Suprapubic skin (tissue), 4 donors: ENCODE measurements around the gene EPN2. TPM values are rescaled to one million over a fixed set of nuclear protein-coding genes. Genes with fewer than 3 reads are reported as not detected.
A peak's percentile ranks its signal among the peaks of the same experiment; 100 is the strongest.

ENCODE experiments used
- DNase-seq, 2 donors: peaks; one replicate each; pipeline ENCODE4 v3.0.0-alpha.2; 2019; ENCODE audit warnings: low spot score in 2 of 2
- H3K27ac ChIP-seq: fragments of 200-600 bp; sonication (generic); one replicate; pipeline ENCODE4 v1.5.1; 2019
- H3K27me3 ChIP-seq: fragments of 200-600 bp; sonication (generic); one replicate; pipeline ENCODE4 v1.5.1; 2019
- H3K36me3 ChIP-seq: fragments of 200-600 bp; sonication (generic); one replicate; pipeline ENCODE4 v1.5.1; 2019
- H3K4me1 ChIP-seq: fragments of 200-600 bp; sonication (generic); one replicate; pipeline ENCODE4 v1.5.1; 2019
- H3K4me3 ChIP-seq: fragments of 200-600 bp; sonication (generic); one replicate; pipeline ENCODE4 v1.5.1; 2019; ENCODE audit warnings: mild to moderate bottlenecking
- H3K9me3 ChIP-seq: fragments of 200-600 bp; sonication (generic); one replicate; pipeline ENCODE4 v1.5.1; 2019
- EP300 ChIP-seq: sonication (generic); formaldehyde crosslinking; IDR thresholded peaks from one replicate; pipeline ENCODE4 v1.6.1; 2017; ENCODE audit warnings: antibody characterized with exemption
- POLR2A ChIP-seq, 2 donors: fragments of 450-650 bp; IDR thresholded peaks; one replicate each; pipeline ENCODE4 v1.6.1; 2017; ENCODE audit warnings: antibody characterized with exemption in 2 of 2, mild to moderate bottlenecking in 2 of 2, moderate library complexity in 2 of 2
- POLR2AphosphoS5 ChIP-seq, 3 donors: sonication (generic); formaldehyde crosslinking; IDR thresholded peaks; one replicate each; pipeline ENCODE4 v1.6.1; 2017; ENCODE audit warnings: antibody characterized with exemption in 3 of 3
- WGBS: methylation state at CpG from one replicate; pipeline ENCODE4 v1.1.5; 2018; 5-methylcytosine and 5-hydroxymethylcytosine counted together
- total RNA-seq, 4 donors: library from RNA; depleted of rRNA; stranded (reverse); fragments of >200 nt; gene quantifications; one replicate each; pipeline ENCODE4 v1.1.0, GENCODE V29; 2016
- TF ChIP-seq, protein P1 (sequence below), 2 donors: fragments of 200-600 bp in 1 of 2; fragments of 450-650 bp in 1 of 2; sonication (generic) in 1 of 2; IDR thresholded peaks; one replicate each; pipeline ENCODE4 v1.5.1; 2016 to 2019; ENCODE audit warnings: antibody characterized with exemption in 2 of 2, mild to moderate bottlenecking in 1 of 2, moderate library complexity in 1 of 2

EPN2 gene
- total RNA-seq, 4 donors from 2014 or later = 95.9 to 276 (median 131) TPM

- peaks cover 87% of the 10 kb centered on the region for H3K4me1 ChIP-seq
- DNase-seq = no peak
- no peaks in the 10 kb centered on the region for H3K9me3 ChIP-seq
- TF ChIP-seq POLR2AphosphoS5 (IDR thresholded peaks at IDR 0.05) = no peak
- TF ChIP-seq, protein P1, sequence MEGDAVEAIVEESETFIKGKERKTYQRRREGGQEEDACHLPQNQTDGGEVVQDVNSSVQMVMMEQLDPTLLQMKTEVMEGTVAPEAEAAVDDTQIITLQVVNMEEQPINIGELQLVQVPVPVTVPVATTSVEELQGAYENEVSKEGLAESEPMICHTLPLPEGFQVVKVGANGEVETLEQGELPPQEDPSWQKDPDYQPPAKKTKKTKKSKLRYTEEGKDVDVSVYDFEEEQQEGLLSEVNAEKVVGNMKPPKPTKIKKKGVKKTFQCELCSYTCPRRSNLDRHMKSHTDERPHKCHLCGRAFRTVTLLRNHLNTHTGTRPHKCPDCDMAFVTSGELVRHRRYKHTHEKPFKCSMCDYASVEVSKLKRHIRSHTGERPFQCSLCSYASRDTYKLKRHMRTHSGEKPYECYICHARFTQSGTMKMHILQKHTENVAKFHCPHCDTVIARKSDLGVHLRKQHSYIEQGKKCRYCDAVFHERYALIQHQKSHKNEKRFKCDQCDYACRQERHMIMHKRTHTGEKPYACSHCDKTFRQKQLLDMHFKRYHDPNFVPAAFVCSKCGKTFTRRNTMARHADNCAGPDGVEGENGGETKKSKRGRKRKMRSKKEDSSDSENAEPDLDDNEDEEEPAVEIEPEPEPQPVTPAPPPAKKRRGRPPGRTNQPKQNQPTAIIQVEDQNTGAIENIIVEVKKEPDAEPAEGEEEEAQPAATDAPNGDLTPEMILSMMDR (IDR thresholded peaks at IDR 0.05) = no peak
- no peak for TF ChIP-seq POLR2A (IDR thresholded peaks at IDR 0.05)
- no peaks in the 10 kb centered on the region for H3K27me3 ChIP-seq
- WGBS = 52% methylated on average over 2 of the region's 2 CpGs
- H3K36me3 ChIP-seq = no peaks in the 10 kb centered on the region
- H3K4me3 ChIP-seq = no peak overlapping the region
- peak overlapping the region; percentile 76 for H3K27ac ChIP-seq
Observed at GRCh38 chr17:19261426-19261825, 24.3 kb downstream of the EPN2 start.

DNA sequence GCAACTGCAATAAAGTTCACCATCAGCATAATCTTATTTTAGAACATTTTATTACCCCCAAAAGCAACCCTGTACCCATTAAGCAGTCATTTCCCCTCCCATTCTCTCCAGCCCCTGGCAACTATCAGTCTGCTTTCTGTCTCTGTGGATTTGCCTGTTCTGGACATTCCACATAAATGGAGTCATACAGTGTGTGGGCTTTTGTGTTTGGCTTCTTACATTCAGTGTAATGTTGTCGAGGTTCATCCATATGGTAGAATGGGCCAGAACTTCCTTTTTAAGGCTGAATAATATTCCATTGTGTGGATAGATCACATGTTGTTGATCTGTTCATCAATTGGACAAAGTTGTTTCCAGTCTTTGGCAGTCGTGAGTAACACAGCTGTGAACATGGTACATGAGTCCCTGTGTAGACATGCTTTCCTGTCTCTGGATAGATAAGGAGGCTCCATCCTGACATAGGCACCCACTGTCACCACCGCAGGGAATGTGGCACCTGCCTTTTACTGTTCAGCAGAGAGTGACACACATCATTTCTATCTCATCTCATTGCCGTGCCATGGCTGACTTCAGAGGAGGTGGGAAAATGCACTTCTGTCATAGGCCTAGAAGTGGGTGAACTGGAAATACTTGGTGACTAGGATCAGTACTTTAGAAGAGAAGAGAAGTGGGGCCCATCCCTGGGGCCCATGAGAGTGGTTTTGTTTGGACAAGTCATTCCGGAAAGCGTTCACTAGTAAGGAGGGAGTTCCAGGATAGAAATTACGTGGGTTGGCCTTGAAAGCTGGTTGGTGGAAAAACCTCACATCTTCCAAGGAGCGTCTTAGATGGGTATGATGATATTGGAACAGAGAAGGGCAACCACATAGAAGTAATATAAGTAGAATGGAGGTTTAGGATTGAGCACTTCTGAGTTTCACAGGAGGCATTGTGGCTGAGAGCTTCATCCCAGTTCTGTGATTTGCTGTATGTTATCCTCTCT, 25.8 kb downstream of the EPN2 start:
- H3K27me3 ChIP-seq = no peaks in the 10 kb centered on the region
- H3K36me3 ChIP-seq = no peaks in the 10 kb centered on the region
- DNase-seq = no peak
- TF ChIP-seq, protein P1 (IDR thresholded peaks at IDR 0.05) = no peak
- TF ChIP-seq POLR2AphosphoS5 (IDR thresholded peaks at IDR 0.05) = peak in 1 of 3 donors; percentile 32
- no peak overlapping the region for H3K4me3 ChIP-seq
- peaks cover 82% of the 10 kb centered on the region for H3K4me1 ChIP-seq
- H3K9me3 ChIP-seq = no peaks in the 10 kb centered on the region
- WGBS = 69% methylated on average over 8 of the region's 8 CpGs
- peak overlapping the region; percentile 76 for H3K27ac ChIP-seq

DNA sequence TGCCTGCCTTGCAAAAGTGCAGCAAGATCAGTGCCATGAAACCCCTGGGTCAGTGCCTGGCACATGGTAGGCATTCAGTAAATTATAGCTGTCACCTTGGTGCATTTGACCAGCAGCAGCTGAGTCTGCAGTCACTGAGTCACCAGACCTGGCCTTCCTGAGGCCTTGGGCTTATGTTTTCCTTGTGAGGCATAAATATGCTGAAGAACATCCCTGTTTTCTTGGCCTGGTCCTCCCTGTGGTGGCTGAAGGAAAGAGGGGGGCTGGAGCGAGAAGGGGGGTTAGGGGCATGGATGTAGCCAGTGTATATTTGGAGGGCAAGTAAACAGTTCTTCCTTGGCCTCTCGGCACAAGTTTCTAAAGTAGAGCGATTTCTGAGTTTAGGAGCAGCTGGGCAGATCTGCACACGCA, 26.5 kb downstream of the EPN2 start:
- Histone ChIP-seq H3K9me3 (no peaks in the 10 kb centered on the region), H3K27me3 (no peaks in the 10 kb centered on the region), H3K36me3 (no peaks in the 10 kb centered on the region), H3K4me1 (peaks cover 84% of the 10 kb centered on the region), H3K4me3 (no peak overlapping the region), H3K27ac (peak overlapping the region; percentile 76)
- WGBS = 49% methylated on average over 4 of the region's 4 CpGs
- TF ChIP-seq, protein P1 (IDR thresholded peaks at IDR 0.05) = no peak
- TF ChIP-seq EP300 (no peak), POLR2A (IDR thresholded peaks at IDR 0.05) (no peak), POLR2AphosphoS5 (IDR thresholded peaks at IDR 0.05) (no peak)
- DNase-seq = no peak

- no peak for DNase-seq
- no peaks in the 10 kb centered on the region for H3K9me3 ChIP-seq
- peaks cover 89% of the 10 kb centered on the region for H3K4me1 ChIP-seq
- H3K4me3 ChIP-seq = no peak overlapping the region
- TF ChIP-seq, protein P1 (IDR thresholded peaks at IDR 0.05) = no peak
- TF ChIP-seq EP300 (no peak), POLR2AphosphoS5 (IDR thresholded peaks at IDR 0.05) (no peak), POLR2A (IDR thresholded peaks at IDR 0.05) (no peak)
- no peaks in the 10 kb centered on the region for H3K27me3 ChIP-seq
- H3K27ac ChIP-seq = peak overlapping the region; percentile 76
- WGBS = 53% methylated on average over 3 of the region's 3 CpGs
- H3K36me3 ChIP-seq = no peaks in the 10 kb centered on the region
Observed at GRCh38 chr17:19264268-19264667, 27.1 kb downstream of the EPN2 start.

DNA sequence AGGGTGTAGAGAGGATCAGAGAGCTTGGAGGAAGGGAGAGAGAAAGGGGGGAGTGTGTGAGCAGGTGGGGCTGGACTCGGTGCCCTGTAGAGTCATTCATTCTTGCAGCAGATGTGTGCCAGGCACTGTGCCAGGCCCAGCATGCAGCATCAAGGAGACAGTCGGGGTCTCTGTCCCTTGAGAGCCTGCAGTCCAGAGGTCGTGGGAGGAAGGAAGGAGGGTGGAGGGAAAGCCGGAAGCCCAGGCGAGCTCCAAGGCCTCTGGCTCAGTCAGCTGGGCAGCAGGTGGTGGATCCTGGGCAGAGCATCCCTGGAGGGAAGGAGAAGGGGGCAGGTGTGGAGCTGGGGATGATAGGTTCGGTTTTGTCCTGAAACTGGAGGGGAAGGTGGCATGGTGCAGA, 27.5 kb downstream of the EPN2 start:
- TF ChIP-seq POLR2A (IDR thresholded peaks at IDR 0.05) (no peak), POLR2AphosphoS5 (IDR thresholded peaks at IDR 0.05) (no peak), EP300 (no peak)
- TF ChIP-seq, protein P1 (IDR thresholded peaks at IDR 0.05) = no peak
- no peaks in the 10 kb centered on the region for H3K36me3 ChIP-seq
- no peaks in the 10 kb centered on the region for H3K9me3 ChIP-seq
- no peak overlapping the region for H3K4me3 ChIP-seq
- WGBS = 40% methylated on average over 6 of the region's 6 CpGs
- no peaks in the 10 kb centered on the region for H3K27me3 ChIP-seq
- no peak for DNase-seq
- peaks cover 89% of the 10 kb centered on the region for H3K4me1 ChIP-seq
- peak overlapping the region; percentile 76 for H3K27ac ChIP-seq
